ENCODE results near the gene SMYD3. TPM values are rescaled to one million over a fixed set of nuclear protein-coding genes. Genes with fewer than 3 reads are reported as not detected.

Gene SMYD3
- total and polyA plus RNA-seq, 2 of the 4 experiments (the other 2 are of a cell fraction): 26.5 to 37.6 TPM

DNA sequence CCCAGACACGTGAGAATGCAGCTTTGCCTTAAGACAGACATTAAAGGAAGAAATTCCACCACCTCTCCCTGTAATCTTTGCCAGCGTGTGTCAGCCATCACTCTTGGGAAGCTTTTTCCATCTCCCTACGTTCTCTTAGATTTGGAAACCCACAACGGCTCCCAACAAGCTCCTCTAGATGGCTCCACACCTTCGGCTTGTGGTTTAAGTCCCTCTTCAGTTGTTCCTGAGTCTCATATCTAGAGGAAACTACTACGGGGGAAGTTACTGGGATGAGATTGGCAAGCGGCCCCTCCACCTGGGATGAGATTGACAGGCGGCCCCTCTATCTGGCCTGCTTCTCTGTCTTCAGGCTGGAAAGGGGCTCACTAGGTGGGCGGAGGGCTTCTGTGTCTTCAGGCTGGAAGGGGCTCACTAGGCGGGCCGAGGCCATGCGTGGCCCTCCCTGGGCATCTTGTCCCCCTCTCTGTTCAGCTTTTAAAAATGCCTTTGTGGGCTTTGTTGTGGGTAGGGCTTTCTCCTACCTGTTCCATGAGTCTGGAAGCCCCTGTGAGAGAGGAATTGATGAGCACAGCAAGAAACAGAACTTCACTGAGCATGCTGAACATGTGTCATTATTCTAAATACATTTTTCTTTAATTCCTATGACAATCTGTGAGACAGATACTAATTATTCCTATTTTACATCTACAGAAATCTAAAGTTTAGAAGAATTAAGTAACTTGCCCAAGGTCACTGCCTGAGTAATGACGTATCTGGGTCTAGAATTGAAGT lies 681.8 kb downstream of the SMYD3 start:
- H3K18ac ChIP-seq (ENCODE audit: low read depth, low read length): no peak overlapping the region; the same call in 1 of the 2 replicates
- no peaks in the 10 kb centered on the region for H3K9me3 ChIP-seq (ENCODE audit: control insufficient read depth, insufficient read depth, low read length)
- TF ChIP-seq MAFK (IDR thresholded peaks at IDR 0.05; ENCODE audit: low read depth, low read length) (peak; percentile 78), BHLHE40 (IDR thresholded peaks at IDR 0.05; ENCODE audit: low read depth, low read length) (no peak)
- no peak overlapping the region for H3K9ac ChIP-seq (ENCODE audit: low read depth, low read length)
- H2AK5ac ChIP-seq (ENCODE audit: low read depth, low read length): peak overlapping the region; percentile 69; the same call in 1 of the 2 replicates
- no peak overlapping the region for H3K27ac ChIP-seq (ENCODE audit: insufficient read depth, low read length)
- H3K56ac ChIP-seq (ENCODE audit: extremely low read depth, insufficient read depth, low read length): no peak overlapping the region
- H3K79me1 ChIP-seq (ENCODE audit: low read depth in 1 of 2, low read length in 2 of 2): no peaks in the 10 kb centered on the region
- no peaks in the 10 kb centered on the region for H4K20me1 ChIP-seq (ENCODE audit: insufficient read depth, low read length)
- no peak for ATAC-seq (ENCODE audit: low read depth)
- peak overlapping the region; percentile 36 for H2BK5ac ChIP-seq (ENCODE audit: low read depth, low read length, poor library complexity, severe bottlenecking)
- no peak overlapping the region for H2AFZ ChIP-seq (replicated peaks; ENCODE audit: low read length, poor library complexity)
- H2BK120ac ChIP-seq (ENCODE audit: low read depth, low read length): peak overlapping the region; percentile 73
- peak; percentile 9 for DNase-seq
- H2BK15ac ChIP-seq (ENCODE audit: low read depth, low read length): no peak overlapping the region; the same call in 2 of the 3 replicates
- peak overlapping the region; percentile 79 for H4K5ac ChIP-seq (ENCODE audit: low read depth, low read length)
- in situ Hi-C loops (cut with MboI; ENCODE audit: low sequenced_read_pairs): no loop called here
- peak overlapping the region; percentile 24; the same call in 1 of the 2 replicates for H4K91ac ChIP-seq (ENCODE audit: insufficient read depth, low read depth, low read length)
- peaks cover 10% of the 10 kb centered on the region for H3K4me1 ChIP-seq (ENCODE audit: control insufficient read depth, insufficient read depth, low read length)
- H3K4me3 ChIP-seq (ENCODE audit: insufficient read depth, low read depth, low read length): no peak overlapping the region
- no peak overlapping the region; the same call in 1 of the 2 replicates for H2BK20ac ChIP-seq (ENCODE audit: low read depth, low read length)
- H3K4ac ChIP-seq (ENCODE audit: low read depth, low read length): peak overlapping the region; percentile 70
- ChIA-PET CTCF (interaction anchor here (0.6 kb wide), 1 partner anchor 417 kb away, joined by 3 read pairs; no protein-coding TSS in a partner anchor), POLR2A (ENCODE audit: unreplicated experiment) (no interaction called here)
- no peaks in the 10 kb centered on the region for H3K36me3 ChIP-seq (ENCODE audit: control insufficient read depth, insufficient read depth, low read length)
- 40% methylated on average over 1 of the region's 13 CpGs; no CpG with 5 or more reads in 1 of the 2 experiments for WGBS, 2 experiments (ENCODE audit: extremely low coverage in 2 of 2, insufficient read length in 1 of 2)
- no peak overlapping the region for H3K4me2 ChIP-seq (ENCODE audit: low read depth, low read length)
- H2AK9ac ChIP-seq (replicated peaks; ENCODE audit: low read depth, low read length, poor library complexity): no peak overlapping the region
- 0 out of 4 replicates have a peak overlapping the region, but pooled peaks of 1 of the 2 experiments have one; percentile 40 for H4K8ac ChIP-seq (ENCODE audit: low read depth in 2 of 2, low read length in 2 of 2)
- no TSS peak for BruUV-seq (replicated peaks)
- H3K27me3 ChIP-seq (ENCODE audit: control insufficient read depth, insufficient read depth, low read length): no peaks in the 10 kb centered on the region
- dilution Hi-C loops (cut with HindIII; ENCODE audit: low sequenced_read_pairs, unreplicated experiment): no loop called here
- H3K9me1 ChIP-seq (ENCODE audit: insufficient read depth, low read length): 0 out of 2 replicates have a peak, but pooled peaks cover 10% of the 10 kb centered on the region
- no peak overlapping the region for H3K23ac ChIP-seq (ENCODE audit: low read depth, low read length)
- no peak overlapping the region for H3K14ac ChIP-seq (replicated peaks; ENCODE audit: low read depth, low read length)
- intact Hi-C loops (cut with micrococcal nuclease): no loop called here
